ENCODE data around the gene TPD52L1.

DNA sequence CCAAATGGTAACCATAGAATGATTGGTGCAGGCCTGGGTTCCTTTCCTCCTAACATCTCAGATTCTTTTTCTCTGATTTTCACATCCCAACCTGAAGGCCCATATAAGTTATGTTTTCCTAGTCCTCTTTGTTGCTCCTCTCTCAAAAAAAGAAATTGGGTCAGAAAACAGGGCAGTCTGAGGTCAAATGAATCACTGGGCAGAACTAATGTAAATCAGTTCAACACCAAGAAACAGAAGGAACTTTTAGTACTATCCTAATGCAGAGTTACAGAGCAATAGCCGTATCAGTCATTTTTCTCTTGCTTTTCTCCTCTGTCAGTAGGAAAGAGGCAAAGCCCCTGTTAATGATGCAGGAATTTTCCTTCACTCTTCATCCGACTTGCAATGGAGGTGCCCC, 11.0 kb upstream of the TPD52L1 start:
- TF ChIP-seq, protein P1, sequence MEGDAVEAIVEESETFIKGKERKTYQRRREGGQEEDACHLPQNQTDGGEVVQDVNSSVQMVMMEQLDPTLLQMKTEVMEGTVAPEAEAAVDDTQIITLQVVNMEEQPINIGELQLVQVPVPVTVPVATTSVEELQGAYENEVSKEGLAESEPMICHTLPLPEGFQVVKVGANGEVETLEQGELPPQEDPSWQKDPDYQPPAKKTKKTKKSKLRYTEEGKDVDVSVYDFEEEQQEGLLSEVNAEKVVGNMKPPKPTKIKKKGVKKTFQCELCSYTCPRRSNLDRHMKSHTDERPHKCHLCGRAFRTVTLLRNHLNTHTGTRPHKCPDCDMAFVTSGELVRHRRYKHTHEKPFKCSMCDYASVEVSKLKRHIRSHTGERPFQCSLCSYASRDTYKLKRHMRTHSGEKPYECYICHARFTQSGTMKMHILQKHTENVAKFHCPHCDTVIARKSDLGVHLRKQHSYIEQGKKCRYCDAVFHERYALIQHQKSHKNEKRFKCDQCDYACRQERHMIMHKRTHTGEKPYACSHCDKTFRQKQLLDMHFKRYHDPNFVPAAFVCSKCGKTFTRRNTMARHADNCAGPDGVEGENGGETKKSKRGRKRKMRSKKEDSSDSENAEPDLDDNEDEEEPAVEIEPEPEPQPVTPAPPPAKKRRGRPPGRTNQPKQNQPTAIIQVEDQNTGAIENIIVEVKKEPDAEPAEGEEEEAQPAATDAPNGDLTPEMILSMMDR (IDR thresholded peaks at IDR 0.05) = no peak
- no peak for TF ChIP-seq POLR2A (IDR thresholded peaks at IDR 0.05)

Data from uterus (tissue), 2 donors.